H9 (cell line): Measurements from ENCODE around the gene TBX19. TPM values are rescaled to one million over a fixed set of nuclear protein-coding genes. Genes with fewer than 3 reads are reported as not detected.

Source experiments
- DNase-seq: peaks from one replicate; pipeline ENCODE4 v3.0.0-alpha.2; 2017
- H2AFZ ChIP-seq: one replicate; pipeline ENCODE4 v1.6.1; 2013; ENCODE audit warnings: mild to moderate bottlenecking, low read length, control low read depth, moderate library complexity
- H2AK5ac ChIP-seq: 2 replicates; pipeline ENCODE4 v1.6.1; 2013; ENCODE audit warnings: low read length, control low read depth, mixed read lengths; ENCODE audit not compliant: insufficient read length
- H2BK120ac ChIP-seq: one replicate; pipeline ENCODE4 v1.6.1; 2013; ENCODE audit warnings: low read depth, mild to moderate bottlenecking, low read length, control low read depth, inconsistent platforms; ENCODE audit not compliant: poor library complexity, severe bottlenecking
- H2BK12ac ChIP-seq: 2 replicates; pipeline ENCODE4 v1.6.1; 2013; ENCODE audit warnings: low read length, control low read depth, mixed read lengths, low read depth; ENCODE audit not compliant: insufficient read length
- H2BK15ac ChIP-seq: 2 replicates; pipeline ENCODE4 v1.6.1; 2013; ENCODE audit warnings: low read depth, low read length, control low read depth
- H2BK20ac ChIP-seq: one replicate; pipeline ENCODE4 v1.6.1; 2013; ENCODE audit warnings: low read depth, mild to moderate bottlenecking, low read length, control low read depth, inconsistent platforms; ENCODE audit not compliant: poor library complexity, severe bottlenecking
- H2BK5ac ChIP-seq: 2 replicates; pipeline ENCODE4 v1.6.1; 2013; ENCODE audit warnings: low read length, control low read depth, mixed read lengths; ENCODE audit not compliant: insufficient read length
- H3K14ac ChIP-seq: 2 replicates; pipeline ENCODE4 v1.6.1; 2013; ENCODE audit warnings: low read length, control low read depth; ENCODE audit not compliant: insufficient read depth
- H3K18ac ChIP-seq: 2 replicates; pipeline ENCODE4 v1.6.1; 2013; ENCODE audit warnings: low read depth, mild to moderate bottlenecking, mixed read lengths, low read length, control low read depth; ENCODE audit not compliant: insufficient read length
- H3K23ac ChIP-seq: 2 replicates; pipeline ENCODE4 v1.6.1; 2013; ENCODE audit warnings: low read length, control low read depth, mixed read lengths, low read depth; ENCODE audit not compliant: insufficient read length
- H3K23me2 ChIP-seq: 2 replicates; pipeline ENCODE4 v1.6.1; 2013; ENCODE audit warnings: low read depth, mild to moderate bottlenecking, mixed read lengths, low read length, control low read depth; ENCODE audit not compliant: insufficient read length, poor library complexity, severe bottlenecking
- H3K27ac ChIP-seq: 2 replicates; pipeline ENCODE4 v1.5.1; 2013; ENCODE audit warnings: low read length, control low read depth, mixed read lengths, low read depth; ENCODE audit not compliant: insufficient read length
- H3K27me3 ChIP-seq: 2 replicates; pipeline ENCODE4 v1.6.1; 2013; ENCODE audit warnings: low read length, control low read depth, inconsistent platforms; ENCODE audit not compliant: insufficient read depth
- H3K4ac ChIP-seq: 2 replicates; pipeline ENCODE4 v1.6.1; 2013; ENCODE audit warnings: low read depth, mild to moderate bottlenecking, control low read depth, inconsistent platforms, low read length, moderate library complexity
- H3K4me1 ChIP-seq: 2 replicates; pipeline ENCODE4 v1.6.1; 2013; ENCODE audit warnings: low read length, control low read depth, inconsistent platforms; ENCODE audit not compliant: insufficient read depth
- H3K4me2 ChIP-seq: 2 replicates; pipeline ENCODE4 v1.6.1; 2013; ENCODE audit warnings: low read length, control low read depth, mixed read lengths; ENCODE audit not compliant: insufficient read length, insufficient read depth
- H3K56ac ChIP-seq: 2 replicates; pipeline ENCODE4 v1.6.1; 2013; ENCODE audit warnings: low read depth, mild to moderate bottlenecking, mixed read lengths, low read length, control low read depth; ENCODE audit not compliant: insufficient read length
- H3K79me1 ChIP-seq: 2 replicates; pipeline ENCODE4 v1.6.1; 2013; ENCODE audit warnings: low read depth, mild to moderate bottlenecking, moderate library complexity, low read length, control low read depth, inconsistent platforms; ENCODE audit not compliant: insufficient read depth, poor library complexity, severe bottlenecking
- H3K79me2 ChIP-seq: 2 replicates; pipeline ENCODE4 v1.6.1; 2013; ENCODE audit warnings: low read length, control low read depth, inconsistent platforms; ENCODE audit not compliant: insufficient read depth
- H3K9ac ChIP-seq: 2 replicates; pipeline ENCODE4 v1.6.1; 2013; ENCODE audit warnings: low read length, control low read depth, mixed read lengths; ENCODE audit not compliant: insufficient read length; ENCODE audit errors: extremely low read depth
- H3K9me3 ChIP-seq: one replicate; pipeline ENCODE4 v1.6.1; 2013; ENCODE audit warnings: low read depth, low read length, inconsistent platforms; ENCODE audit not compliant: control insufficient read depth
- H3T11ph ChIP-seq: one replicate; pipeline ENCODE4 v1.6.1; 2013; ENCODE audit warnings: mild to moderate bottlenecking, low read length, control low read depth, inconsistent platforms
- H4K20me1 ChIP-seq: one replicate; pipeline ENCODE4 v1.6.1; 2013; ENCODE audit not compliant: control insufficient read depth, insufficient read length, insufficient read depth
- H4K5ac ChIP-seq: 2 replicates; pipeline ENCODE4 v1.6.1; 2013; ENCODE audit warnings: low read depth, mild to moderate bottlenecking, mixed read lengths, low read length, control low read depth; ENCODE audit not compliant: insufficient read length
- H4K8ac ChIP-seq: replicated peaks from 2 replicates; pipeline ENCODE4 v1.6.1; 2013; ENCODE audit warnings: low read length, control low read depth, mixed read lengths, low read depth; ENCODE audit not compliant: insufficient read length
- H4K91ac ChIP-seq: 2 replicates; pipeline ENCODE4 v1.6.1; 2013; ENCODE audit warnings: low read depth, mild to moderate bottlenecking, moderate library complexity, mixed read lengths, low read length, control low read depth; ENCODE audit not compliant: insufficient read length
- H3K27ac Mint-ChIP-seq, 3 experiments: 2 replicates in 2 of 3; 3 replicates in 1 of 3; pipeline ENCODE4 v1.8.0; 2020 to 2021; ENCODE audit warnings: mixed read lengths in 3 of 3, mild to moderate bottlenecking in 1 of 3, moderate library complexity in 1 of 3
- H3K27me3 Mint-ChIP-seq: 2 replicates; pipeline ENCODE4 v1.8.0; 2021; ENCODE audit warnings: low read depth, mild to moderate bottlenecking, moderate library complexity, mixed read lengths
- H3K36me3 Mint-ChIP-seq, 3 experiments: 2 replicates in 2 of 3; 3 replicates in 1 of 3; pipeline ENCODE4 v1.8.0; 2020 to 2021; ENCODE audit warnings: low read depth in 3 of 3, mixed read lengths in 3 of 3; ENCODE audit not compliant: insufficient read depth in 1 of 3
- H3K4me1 Mint-ChIP-seq, 2 experiments: 2 replicates each; pipeline ENCODE4 v1.8.0; 2020; ENCODE audit warnings: mixed read lengths in 2 of 2
- H3K4me3 Mint-ChIP-seq, 2 experiments: 2 replicates in 1 of 2; 3 replicates in 1 of 2; pipeline ENCODE4 v1.8.0; 2020 to 2021; ENCODE audit warnings: mild to moderate bottlenecking in 2 of 2, mixed read lengths in 2 of 2, moderate library complexity in 1 of 2
- H3K9me3 Mint-ChIP-seq, 2 experiments: 2 replicates in 1 of 2; 3 replicates in 1 of 2; pipeline ENCODE4 v1.8.0; 2020; ENCODE audit warnings: mild to moderate bottlenecking in 2 of 2, mixed read lengths in 2 of 2, moderate library complexity in 1 of 2
- CTCF ChIP-seq: fragments of 200-600 bp; sonication (generic); conservative IDR thresholded peaks from 3 replicates; pipeline ENCODE4 v1.8.0; 2021; ENCODE audit warnings: antibody characterized with exemption, mild to moderate bottlenecking
- WGBS: extraction: QIAGEN DNeasy Blood & Tissue Kit; methylation state at CpG from one replicate; pipeline ENCODE4 v1.1.7; 2013; ENCODE audit warnings: missing lambda C conversion rate, low lambda C conversion rate, mixed read lengths; ENCODE audit not compliant: insufficient read length; ENCODE audit errors: extremely low coverage; 5-methylcytosine and 5-hydroxymethylcytosine counted together
- total RNA-seq: library from RNA; stranded (reverse); gene quantifications from 2 replicates; pipeline ENCODE4 v1.2.1, GENCODE V29; 2021

TBX19 gene
- total RNA-seq, 1 experiment from 2014 or later, result 0.48 TPM

GRCh38 chr1:168287237-168287664 lies 6.6 kb downstream of the TBX19 start:
- H2BK12ac ChIP-seq, result no peak overlapping the region
- H3K79me1 ChIP-seq, result no peaks in the 10 kb centered on the region
- H2AK5ac ChIP-seq, result no peak overlapping the region
- WGBS, result no CpG with 5 or more reads among the region's 1 CpG
- no peaks in the 10 kb centered on the region for H3K27me3 ChIP-seq
- no peak overlapping the region for H2AFZ ChIP-seq
- H4K91ac ChIP-seq, result no peak overlapping the region
- no peak for DNase-seq
- Mint-ChIP-seq H3K9me3 (no peaks in the 10 kb centered on the region; a peak in 1 of 5 replicates), H3K27ac (no peak overlapping the region), H3K4me3 (no peak overlapping the region), H3K27me3 (no peaks in the 10 kb centered on the region), H3K36me3 (no peaks in the 10 kb centered on the region), H3K4me1 (peaks cover 36 to 41% of the 10 kb centered on the region in 2 experiments)
- no peaks in the 10 kb centered on the region for H3K79me2 ChIP-seq
- H4K20me1 ChIP-seq, result no peaks in the 10 kb centered on the region
- no peak overlapping the region for H3T11ph ChIP-seq
- H2BK5ac ChIP-seq, result no peak overlapping the region
- no peak overlapping the region for H2BK120ac ChIP-seq
- no peak overlapping the region for H3K14ac ChIP-seq
- no peak overlapping the region for H2BK15ac ChIP-seq
- H3K23ac ChIP-seq, result no peak overlapping the region
- TF ChIP-seq CTCF, result no peak
- H3K4me1 ChIP-seq, result peaks cover 3% of the 10 kb centered on the region; the same call in 1 of the 2 replicates
- no peaks in the 10 kb centered on the region for H3K9me3 ChIP-seq
- H2BK20ac ChIP-seq, result no peak overlapping the region
- H3K4ac ChIP-seq, result no peak overlapping the region
- no peak overlapping the region for H3K27ac ChIP-seq
- H4K5ac ChIP-seq, result no peak overlapping the region
- H3K4me2 ChIP-seq, result no peak overlapping the region
- H3K18ac ChIP-seq, result no peak overlapping the region
- no peak overlapping the region for H4K8ac ChIP-seq
- H3K56ac ChIP-seq, result no peak overlapping the region
- no peaks in the 10 kb centered on the region for H3K23me2 ChIP-seq
- no peak overlapping the region for H3K9ac ChIP-seq
